IMR-90 (cell line): ENCODE results near the gene ASTN2. TPM values are rescaled to one million over a fixed set of nuclear protein-coding genes. Genes with fewer than 3 reads are reported as not detected.

ENCODE experiments used
- ATAC-seq: fragments of 200-7000 bp; cut with Tn5 transposase; 2 replicates; pipeline ENCODE4 v1.9.1; 2020; ENCODE audit warnings: low read depth, mild to moderate bottlenecking, moderate library complexity
- BruUV-seq: library from RNA; stranded (reverse); fragments of 400-500 nt; replicated peaks from 2 replicates; lab custom pipeline; 2021; lab: Mats Ljungman, UMichigan
- CTCF ChIA-PET: fragments of 300-600 bp; formaldehyde crosslinking; extraction: SDS; loops from one replicate; lab custom pipeline; 2021; ENCODE audit warnings: antibody characterized with exemption; lab: Yijun Ruan, JAX
- POLR2A ChIA-PET: fragments of 300-600 bp; sonication (Branson Sonifier 250); formaldehyde crosslinking; loops from one replicate; lab custom pipeline; 2022; ENCODE audit warnings: antibody characterized with exemption; ENCODE audit not compliant: unreplicated experiment; lab: Charles Lee
- DNase-seq: peaks from one replicate; pipeline ENCODE4 v3.0.0; 2013
- H2AFZ ChIP-seq: replicated peaks from 2 replicates; pipeline ENCODE3; 2013; ENCODE audit warnings: low read length, mild to moderate bottlenecking; ENCODE audit not compliant: poor library complexity
- H2AK5ac ChIP-seq: 2 replicates; pipeline ENCODE4 v1.6.1; 2013; ENCODE audit warnings: low read depth, low read length, inconsistent platforms
- H2AK9ac ChIP-seq: replicated peaks from 2 replicates; pipeline ENCODE3; 2013; ENCODE audit warnings: mild to moderate bottlenecking, low read depth, low read length, moderate library complexity; ENCODE audit not compliant: poor library complexity
- H2BK120ac ChIP-seq: 2 replicates; pipeline ENCODE4 v1.6.1; 2013; ENCODE audit warnings: low read depth, low read length, inconsistent platforms
- H2BK15ac ChIP-seq: 3 replicates; pipeline ENCODE4 v1.6.1; 2013; ENCODE audit warnings: low read depth, low read length, inconsistent platforms
- H2BK20ac ChIP-seq: 2 replicates; pipeline ENCODE4 v1.6.1; 2013; ENCODE audit warnings: low read depth, mild to moderate bottlenecking, inconsistent platforms, low read length, moderate library complexity
- H2BK5ac ChIP-seq: 2 replicates; pipeline ENCODE4 v1.6.1; 2013; ENCODE audit warnings: mild to moderate bottlenecking, low read depth, low read length, inconsistent platforms; ENCODE audit not compliant: poor library complexity, severe bottlenecking
- H3K14ac ChIP-seq: replicated peaks from 2 replicates; pipeline ENCODE4 v1.6.1; 2013; ENCODE audit warnings: low read depth, low read length, inconsistent platforms
- H3K18ac ChIP-seq: 2 replicates; pipeline ENCODE4 v1.6.1; 2013; ENCODE audit warnings: low read depth, low read length, control low read depth
- H3K23ac ChIP-seq: 2 replicates; pipeline ENCODE4 v1.6.1; 2013; ENCODE audit warnings: low read depth, low read length, inconsistent platforms
- H3K27ac ChIP-seq: 2 replicates; pipeline ENCODE4 v1.5.1; 2013; ENCODE audit warnings: mild to moderate bottlenecking, control low read depth, low read length; ENCODE audit not compliant: insufficient read depth
- H3K27me3 ChIP-seq: 2 replicates; pipeline ENCODE4 v1.6.1; 2013; ENCODE audit warnings: low read length; ENCODE audit not compliant: control insufficient read depth, insufficient read depth
- H3K36me3 ChIP-seq: 2 replicates; pipeline ENCODE4 v1.6.1; 2013; ENCODE audit warnings: low read length, mixed read lengths; ENCODE audit not compliant: control insufficient read depth, insufficient read depth
- H3K4ac ChIP-seq: 2 replicates; pipeline ENCODE4 v1.6.1; 2013; ENCODE audit warnings: low read depth, low read length, inconsistent platforms
- H3K4me1 ChIP-seq: 2 replicates; pipeline ENCODE4 v1.6.1; 2013; ENCODE audit warnings: low read length, mixed read lengths; ENCODE audit not compliant: control insufficient read depth, insufficient read depth
- H3K4me2 ChIP-seq: 2 replicates; pipeline ENCODE4 v1.6.1; 2013; ENCODE audit warnings: low read depth, mild to moderate bottlenecking, control low read depth, low read length, moderate library complexity
- H3K4me3 ChIP-seq: 2 replicates; pipeline ENCODE4 v1.5.1; 2013; ENCODE audit warnings: low read depth, mild to moderate bottlenecking, control low read depth, low read length, moderate library complexity; ENCODE audit not compliant: insufficient read depth
- H3K56ac ChIP-seq: 2 replicates; pipeline ENCODE4 v1.6.1; 2013; ENCODE audit warnings: low read length, inconsistent platforms; ENCODE audit not compliant: insufficient read depth; ENCODE audit errors: extremely low read depth
- H3K79me1 ChIP-seq, 2 experiments: 2 replicates each; pipeline ENCODE4 v1.6.1; 2013; ENCODE audit warnings: low read length in 2 of 2, inconsistent platforms in 1 of 2, low read depth in 1 of 2
- H3K9ac ChIP-seq: 2 replicates; pipeline ENCODE4 v1.6.1; 2013; ENCODE audit warnings: low read depth, low read length, control low read depth
- H3K9me1 ChIP-seq: 2 replicates; pipeline ENCODE4 v1.6.1; 2013; ENCODE audit warnings: low read length, inconsistent platforms; ENCODE audit not compliant: insufficient read depth
- H3K9me3 ChIP-seq: 2 replicates; pipeline ENCODE4 v1.6.1; 2013; ENCODE audit warnings: low read length; ENCODE audit not compliant: control insufficient read depth, insufficient read depth
- H4K20me1 ChIP-seq: 2 replicates; pipeline ENCODE4 v1.6.1; 2013; ENCODE audit warnings: low read length, inconsistent platforms; ENCODE audit not compliant: insufficient read depth
- H4K5ac ChIP-seq: 2 replicates; pipeline ENCODE4 v1.6.1; 2013; ENCODE audit warnings: mild to moderate bottlenecking, low read depth, low read length, control low read depth
- H4K8ac ChIP-seq, 2 experiments: 2 replicates each; pipeline ENCODE4 v1.6.1; 2013; ENCODE audit warnings: low read depth in 2 of 2, low read length in 2 of 2, control low read depth in 1 of 2, inconsistent platforms in 1 of 2
- H4K91ac ChIP-seq: 2 replicates; pipeline ENCODE4 v1.6.1; 2013; ENCODE audit warnings: low read depth, low read length, inconsistent platforms; ENCODE audit not compliant: insufficient read depth
- CEBPB ChIP-seq: IDR thresholded peaks from 2 replicates; pipeline ENCODE4 v1.6.1; 2012; ENCODE audit warnings: low read depth, low read length, improper control_type of control experiment
- ELK1 ChIP-seq: fragments of 150-350 bp; IDR thresholded peaks from 2 replicates; pipeline ENCODE4 v1.6.1; 2016; ENCODE audit warnings: low read depth, mild to moderate bottlenecking, low read length, moderate library complexity, borderline replicate concordance
- FOS ChIP-seq: fragments of 150-350 bp; IDR thresholded peaks from 2 replicates; pipeline ENCODE4 v1.6.1; 2016; ENCODE audit warnings: low read depth, low read length
- MAFK ChIP-seq: IDR thresholded peaks from 2 replicates; pipeline ENCODE4 v1.6.1; 2012; ENCODE audit warnings: low read depth, low read length, improper control_type of control experiment
- MAZ ChIP-seq: IDR thresholded peaks from 2 replicates; pipeline ENCODE4 v1.6.1; 2012; ENCODE audit warnings: low read depth, mild to moderate bottlenecking, low read length, improper control_type of control experiment, moderate library complexity, borderline replicate concordance
- MXI1 ChIP-seq: IDR thresholded peaks from 2 replicates; pipeline ENCODE4 v1.6.1; 2012; ENCODE audit warnings: low read depth, mild to moderate bottlenecking, low read length, moderate library complexity, borderline replicate concordance
- NFE2L2 ChIP-seq: fragments of 150-350 bp; IDR thresholded peaks from 2 replicates; pipeline ENCODE4 v1.6.1; 2016; ENCODE audit warnings: low read depth, mild to moderate bottlenecking, low read length
- RCOR1 ChIP-seq: IDR thresholded peaks from 2 replicates; pipeline ENCODE4 v1.6.1; 2012; ENCODE audit warnings: mild to moderate bottlenecking, low read length, improper control_type of control experiment; ENCODE audit not compliant: insufficient replicate concordance
- WGBS, 2 experiments: methylation state at CpG; one replicate each; pipeline versions ENCODE4 v1.1.5 to v1.1.7; 2013; ENCODE audit warnings: missing lambda C conversion rate in 2 of 2; ENCODE audit not compliant: insufficient read length in 1 of 2; ENCODE audit errors: extremely low coverage in 2 of 2; 5-methylcytosine and 5-hydroxymethylcytosine counted together
- dilution Hi-C: fragments of 300-500 bp; cut with HindIII; formaldehyde crosslinking; loops from one replicate; pipeline ENCODE4 v1.14.3; 2018; ENCODE audit warnings: low sequenced_read_pairs; ENCODE audit not compliant: unreplicated experiment
- in situ Hi-C: fragments of 300-500 bp; cut with MboI; formaldehyde crosslinking; loops from 3 replicates; pipeline ENCODE4 v1.14.3; 2019; ENCODE audit warnings: low sequenced_read_pairs, inconsistent platforms, mixed read lengths
- intact Hi-C: fragments of 100-400 bp; cut with micrococcal nuclease; formaldehyde crosslinking; loops from 2 replicates; pipeline ENCODE4 v1.10.0; 2022
- polyA plus RNA-seq, 3 experiments: library from polyadenylated mRNA; depleted of rRNA; stranded (reverse); fragments of >200 nt; gene quantifications; 2 replicates each; pipeline ENCODE4 v1.2.3, GENCODE V29; 2012; ENCODE audit warnings: low replicate concordance in 1 of 3
- total RNA-seq: library from RNA; depleted of rRNA; stranded (reverse); fragments of >200 nt; gene quantifications from 2 replicates; pipeline ENCODE4 v1.2.3, GENCODE V29; 2012

The ASTN2 gene
- total and polyA plus RNA-seq, 2 of the 4 experiments (the other 2 are of a cell fraction) = 3.8 to 6.8 TPM

- no peak for TF ChIP-seq CEBPB
- no peak for TF ChIP-seq MXI1
Measured at GRCh38 chr9:117093891-117094844, 320.7 kb downstream of the ASTN2 start (continued).

- H3K56ac ChIP-seq = no peak overlapping the region
- H4K20me1 ChIP-seq = no peaks in the 10 kb centered on the region
- no peaks in the 10 kb centered on the region for H3K27me3 ChIP-seq
- ChIA-PET POLR2A (no interaction called here), CTCF (no interaction called here)
- no CpG with 5 or more reads among the region's 1 CpG for WGBS, 2 experiments
- peak overlapping the region; percentile 34; the same call in 1 of the 3 replicates for H2BK15ac ChIP-seq
- dilution Hi-C loops (no loop called here), in situ Hi-C loops (no loop called here), intact Hi-C loops (no loop called here)
- no peak overlapping the region for H2BK5ac ChIP-seq
- H3K4ac ChIP-seq = no peak overlapping the region
- no peak overlapping the region for H3K4me2 ChIP-seq
- H4K91ac ChIP-seq = peak overlapping the region; percentile 15; the same call in 1 of the 2 replicates
- H3K9me1 ChIP-seq = no peaks in the 10 kb centered on the region
- H4K8ac ChIP-seq = peak overlapping the region in 1 of 2 experiments; percentile 24; a peak in 3 of 4 replicates
- H2BK20ac ChIP-seq = peak overlapping the region; percentile 47
- ATAC-seq = 0 out of 2 replicates have a peak, but pooled peaks have one; percentile 32
- H3K4me1 ChIP-seq = peaks cover 2% of the 10 kb centered on the region; the same call in 1 of the 2 replicates
- no peaks in the 10 kb centered on the region for H3K9me3 ChIP-seq
- DNase-seq = peak; percentile 35
- no peak overlapping the region for H2AFZ ChIP-seq
- H3K23ac ChIP-seq = no peak overlapping the region
- H2AK9ac ChIP-seq = no peak overlapping the region
- peak overlapping the region; percentile 89; the same call in 1 of the 2 replicates for H3K18ac ChIP-seq
- no peak overlapping the region for H3K27ac ChIP-seq
- TF ChIP-seq CEBPB = no peak
- no peak for TF ChIP-seq ELK1
- no peak for TF ChIP-seq MXI1
- TF ChIP-seq MAFK = peak; percentile 65
- TF ChIP-seq NFE2L2 = peak; percentile 96
- no peak for TF ChIP-seq FOS
- TF ChIP-seq RCOR1 = no peak
- TF ChIP-seq MAZ = no peak
- H3K9ac ChIP-seq = no peak overlapping the region
- H2AK5ac ChIP-seq = no peak overlapping the region
- H2BK120ac ChIP-seq = peak overlapping the region; percentile 42; the same call in 1 of the 2 replicates
- H3K14ac ChIP-seq = no peak overlapping the region
- H4K5ac ChIP-seq = peak overlapping the region; percentile 76; the same call in 1 of the 2 replicates
- no TSS peak for BruUV-seq
- H3K79me1 ChIP-seq = no peaks in the 10 kb centered on the region
- no peak overlapping the region for H3K4me3 ChIP-seq
- no peaks in the 10 kb centered on the region for H3K36me3 ChIP-seq
Measured at GRCh38 chr9:117092582-117092981, 322.3 kb downstream of the ASTN2 start.
